Upper lobe of left lung (tissue), 6 donors: ENCODE measurements around the gene OLFML2B. TPM values are rescaled to one million over a fixed set of nuclear protein-coding genes. Genes with fewer than 3 reads are reported as not detected.

ENCODE experiments used
- ATAC-seq, 2 donors: fragments of 200-7000 bp; cut with Tn5 transposase; one replicate each; pipeline ENCODE4 v1.9.1; 2022; ENCODE audit warnings: mild to moderate bottlenecking in 2 of 2, moderate library complexity in 2 of 2; ENCODE audit not compliant: low FRiP score in 2 of 2
- DNase-seq, 2 donors: peaks; one replicate each; pipeline ENCODE4 v3.0.0-alpha.2; 2019 to 2020
- H3K27ac ChIP-seq, 4 donors: fragments of 200-600 bp; sonication (generic); one replicate each; pipeline ENCODE4 v1.5.1; 2016 to 2019
- H3K27me3 ChIP-seq, 4 donors: fragments of 200-600 bp; sonication (generic); one replicate each; pipeline ENCODE4 v1.5.1; 2017 to 2019
- H3K36me3 ChIP-seq, 4 donors: fragments of 200-600 bp; sonication (generic); one replicate each; pipeline ENCODE4 v1.5.1; 2016 to 2019
- H3K4me1 ChIP-seq, 4 donors: fragments of 200-600 bp; sonication (generic); one replicate each; pipeline ENCODE4 v1.5.1; 2018 to 2019
- H3K4me3 ChIP-seq, 4 donors: fragments of 200-600 bp; sonication (generic); one replicate each; pipeline ENCODE4 v1.5.1; 2017 to 2019; ENCODE audit warnings: mild to moderate bottlenecking in 2 of 4, moderate library complexity in 1 of 4
- H3K9me3 ChIP-seq, 4 donors: fragments of 200-600 bp; sonication (generic); one replicate each; pipeline ENCODE4 v1.5.1; 2018 to 2019
- EP300 ChIP-seq, 4 donors: sonication (generic); formaldehyde crosslinking; IDR thresholded peaks; one replicate each; pipeline ENCODE4 v1.5.1; 2017; ENCODE audit warnings: antibody characterized with exemption in 4 of 4, control low read depth in 2 of 4
- POLR2A ChIP-seq, 4 donors: fragments of 450-650 bp; IDR thresholded peaks; one replicate each; pipeline ENCODE4 v1.5.1; 2016 to 2017; ENCODE audit warnings: antibody characterized with exemption in 4 of 4, mild to moderate bottlenecking in 2 of 4
- POLR2AphosphoS5 ChIP-seq, 2 donors: sonication (generic); formaldehyde crosslinking; IDR thresholded peaks; one replicate each; pipeline ENCODE4 v1.5.1; 2017; ENCODE audit warnings: antibody characterized with exemption in 2 of 2
- WGBS, 2 donors: methylation state at CpG; one replicate each; pipeline ENCODE4 v1.1.5; 2017 to 2018; 5-methylcytosine and 5-hydroxymethylcytosine counted together
- total RNA-seq, 6 donors: library from RNA; depleted of rRNA in 4 of 6; stranded (reverse); fragments of >200 nt in 4 of 6; gene quantifications; one replicate each; pipeline versions ENCODE4 v1.1.0 to v1.2.1, GENCODE V29; 2016 to 2021
- TF ChIP-seq, protein P1 (sequence below), 6 experiments: fragments of 450-650 bp in 4 of 6; fragments of 200-600 bp in 2 of 6; sonication (generic) in 2 of 6; IDR thresholded peaks; one replicate each; pipeline ENCODE4 v1.5.1; 2016 to 2019; ENCODE audit warnings: antibody characterized with exemption in 6 of 6
- donor health status: DM: no; HTN: no; CAD: no; lungs with moderate emphysema.
- donor health status: DM: no; HTN: yes; CAD: no; lungs with severe emphysema.

Gene OLFML2B
- total RNA-seq, 6 donors from 2014 or later: 5.1 to 51.3 (median 9.9) TPM

DNA sequence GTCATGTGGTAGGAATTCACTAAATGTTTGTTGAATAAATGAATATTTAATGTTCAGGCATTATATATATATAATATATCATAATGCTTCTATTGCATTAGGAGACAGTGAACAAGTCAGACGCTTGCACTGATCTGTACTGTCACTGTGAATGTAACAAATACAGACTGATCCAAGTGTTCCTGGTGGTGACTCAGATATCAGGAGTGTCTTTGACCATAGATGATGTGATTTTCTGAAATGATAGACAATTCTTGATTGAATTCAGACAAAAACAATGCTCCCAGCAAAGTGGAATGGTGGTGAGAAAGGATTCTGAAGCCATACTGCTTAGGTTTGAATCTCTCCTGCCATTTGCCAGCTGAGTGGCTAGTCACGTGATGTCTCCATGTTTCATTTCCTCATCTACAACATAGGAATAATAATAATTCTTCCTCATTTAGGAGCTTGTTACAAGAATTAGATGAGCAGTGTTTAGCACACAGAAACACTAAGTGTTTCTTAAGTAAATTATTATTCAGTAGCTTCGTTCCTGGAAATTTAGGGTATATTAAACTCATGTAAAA is 71.0 kb downstream of the OLFML2B start:
- H3K36me3 ChIP-seq: no peaks in the 10 kb centered on the region
- peaks cover 0 to 27% (median 12%) of the 10 kb centered on the region in 4 donors for H3K4me1 ChIP-seq
- DNase-seq (no peak), ATAC-seq (no peak)
- TF ChIP-seq EP300 (IDR thresholded peaks at IDR 0.05): no peak
- TF ChIP-seq POLR2A (IDR thresholded peaks at IDR 0.05): no peak
- TF ChIP-seq POLR2AphosphoS5 (IDR thresholded peaks at IDR 0.05): no peak
- TF ChIP-seq, protein P1, sequence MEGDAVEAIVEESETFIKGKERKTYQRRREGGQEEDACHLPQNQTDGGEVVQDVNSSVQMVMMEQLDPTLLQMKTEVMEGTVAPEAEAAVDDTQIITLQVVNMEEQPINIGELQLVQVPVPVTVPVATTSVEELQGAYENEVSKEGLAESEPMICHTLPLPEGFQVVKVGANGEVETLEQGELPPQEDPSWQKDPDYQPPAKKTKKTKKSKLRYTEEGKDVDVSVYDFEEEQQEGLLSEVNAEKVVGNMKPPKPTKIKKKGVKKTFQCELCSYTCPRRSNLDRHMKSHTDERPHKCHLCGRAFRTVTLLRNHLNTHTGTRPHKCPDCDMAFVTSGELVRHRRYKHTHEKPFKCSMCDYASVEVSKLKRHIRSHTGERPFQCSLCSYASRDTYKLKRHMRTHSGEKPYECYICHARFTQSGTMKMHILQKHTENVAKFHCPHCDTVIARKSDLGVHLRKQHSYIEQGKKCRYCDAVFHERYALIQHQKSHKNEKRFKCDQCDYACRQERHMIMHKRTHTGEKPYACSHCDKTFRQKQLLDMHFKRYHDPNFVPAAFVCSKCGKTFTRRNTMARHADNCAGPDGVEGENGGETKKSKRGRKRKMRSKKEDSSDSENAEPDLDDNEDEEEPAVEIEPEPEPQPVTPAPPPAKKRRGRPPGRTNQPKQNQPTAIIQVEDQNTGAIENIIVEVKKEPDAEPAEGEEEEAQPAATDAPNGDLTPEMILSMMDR (IDR thresholded peaks at IDR 0.05): no peak
- 87 to 91% methylated on average over 3 of the region's 3 CpGs for WGBS, 2 donors
- H3K27me3 ChIP-seq: no peaks in the 10 kb centered on the region
- no peaks in the 10 kb centered on the region for H3K9me3 ChIP-seq
- no peak overlapping the region for H3K27ac ChIP-seq
- no peak overlapping the region for H3K4me3 ChIP-seq

DNA sequence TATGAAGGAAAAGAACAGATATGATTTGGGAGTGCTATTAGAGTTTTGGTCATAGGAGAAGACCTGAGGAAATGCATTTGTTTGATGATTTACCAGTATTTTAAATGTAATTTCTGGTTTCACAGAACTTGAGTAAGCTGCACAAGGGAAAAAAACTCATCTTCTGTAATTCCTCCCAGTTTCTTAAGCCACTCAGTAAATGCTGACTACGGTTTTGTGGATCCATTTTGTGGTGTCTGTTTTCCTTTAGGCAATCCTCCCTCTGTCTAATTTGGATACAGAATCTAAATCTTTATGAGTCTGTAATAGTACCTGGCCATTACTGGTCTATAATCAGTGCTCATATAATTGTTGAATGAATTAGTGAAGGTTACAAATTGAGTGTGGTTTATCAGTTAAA is 72.0 kb downstream of the OLFML2B start:
- Histone ChIP-seq H3K27me3 (no peaks in the 10 kb centered on the region), H3K9me3 (no peaks in the 10 kb centered on the region), H3K4me3 (no peak overlapping the region), H3K27ac (no peak overlapping the region), H3K36me3 (no peaks in the 10 kb centered on the region), H3K4me1 (peaks cover 0 to 27% (median 12%) of the 10 kb centered on the region in 4 donors)
- DNase-seq: no peak
- ATAC-seq: no peak
- TF ChIP-seq EP300 (IDR thresholded peaks at IDR 0.05) (no peak), POLR2AphosphoS5 (IDR thresholded peaks at IDR 0.05) (no peak), POLR2A (IDR thresholded peaks at IDR 0.05) (no peak)
- TF ChIP-seq, protein P1 (IDR thresholded peaks at IDR 0.05): no peak
- 93 to 96% methylated on average over 1 of the region's 1 CpG for WGBS, 2 donors

DNA sequence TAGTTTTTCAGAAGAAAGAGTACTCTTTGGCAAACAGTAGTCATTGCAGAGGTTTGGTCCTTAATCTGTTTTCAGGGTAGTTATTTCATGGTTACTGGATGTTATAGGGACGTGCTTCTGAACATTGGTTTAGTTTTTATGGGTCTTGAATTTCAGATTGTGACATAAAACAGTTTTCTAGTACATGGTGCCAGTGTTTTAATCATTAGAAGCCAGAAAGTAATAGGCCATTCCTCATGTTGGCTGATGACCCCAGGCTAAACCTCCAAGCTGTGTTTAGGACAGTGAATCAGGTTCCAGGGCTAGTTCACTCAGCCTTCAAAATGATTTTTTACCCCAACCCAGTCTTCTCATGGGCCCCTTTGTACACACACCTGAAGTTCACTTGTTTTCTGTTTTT is 73.3 kb downstream of the OLFML2B start:
- WGBS, 2 donors: 91 to 100% methylated on average over 1 of the region's 1 CpG
- no peak for TF ChIP-seq POLR2AphosphoS5 (IDR thresholded peaks at IDR 0.05)
- Histone ChIP-seq H3K4me1 (peaks cover 0 to 27% (median 12%) of the 10 kb centered on the region in 4 donors), H3K36me3 (no peaks in the 10 kb centered on the region), H3K9me3 (no peaks in the 10 kb centered on the region), H3K27me3 (no peaks in the 10 kb centered on the region), H3K27ac (no peak overlapping the region), H3K4me3 (no peak overlapping the region)
- no peak for ATAC-seq
- no peak for DNase-seq

DNA sequence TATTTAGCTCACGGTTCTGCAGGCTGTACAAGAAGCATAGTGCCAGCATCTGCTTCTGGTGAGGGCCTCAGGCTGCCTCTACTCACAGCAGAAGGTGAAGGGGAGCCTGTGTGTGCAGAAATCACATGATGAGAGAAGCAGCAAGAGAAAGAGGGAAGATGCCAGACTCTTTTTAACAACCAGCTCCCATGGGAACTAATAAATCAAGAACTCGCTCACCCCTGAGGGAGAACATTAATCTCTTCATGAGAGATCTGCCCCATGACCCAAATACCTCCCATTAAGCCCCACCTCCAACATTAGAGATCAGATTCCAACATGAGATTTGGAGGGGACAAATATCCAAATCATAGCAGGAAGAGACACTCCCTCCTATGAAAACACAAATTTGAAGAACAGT is 74.1 kb downstream of the OLFML2B start:
- no peak for ATAC-seq
- Histone ChIP-seq H3K27ac (no peak overlapping the region), H3K36me3 (peaks cover 0 to 6% (median 0%) of the 10 kb centered on the region in 4 donors), H3K27me3 (no peaks in the 10 kb centered on the region), H3K4me1 (peaks cover 0 to 27% (median 11%) of the 10 kb centered on the region in 4 donors), H3K4me3 (no peak overlapping the region), H3K9me3 (no peaks in the 10 kb centered on the region)
- DNase-seq: no peak
- WGBS, 2 donors: 83 to 89% methylated on average over 2 of the region's 2 CpGs
- TF ChIP-seq, protein P1 (IDR thresholded peaks at IDR 0.05): no peak
- no peak for TF ChIP-seq POLR2AphosphoS5 (IDR thresholded peaks at IDR 0.05)
- no peak for TF ChIP-seq POLR2A (IDR thresholded peaks at IDR 0.05)
- no peak for TF ChIP-seq EP300 (IDR thresholded peaks at IDR 0.05)

DNA sequence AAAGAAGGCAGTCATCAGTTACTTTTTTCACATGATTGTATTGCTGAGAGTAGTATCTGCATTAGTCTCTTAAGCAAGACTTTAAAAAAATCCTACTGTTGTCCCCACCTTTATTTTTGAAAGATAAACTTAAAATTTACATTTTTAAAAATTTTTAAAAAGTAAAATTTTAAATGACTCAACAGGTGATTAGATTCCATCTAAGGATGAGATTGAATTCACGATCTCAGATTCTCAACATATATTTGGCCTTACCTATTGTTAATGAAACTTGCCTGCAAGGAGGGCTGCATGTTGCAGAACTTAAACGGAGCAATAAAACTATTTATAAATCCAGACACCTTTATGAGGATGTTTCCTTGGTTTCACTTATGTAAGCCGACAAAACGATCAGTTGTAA is 75.2 kb downstream of the OLFML2B start:
- Histone ChIP-seq H3K9me3 (no peaks in the 10 kb centered on the region), H3K27me3 (no peaks in the 10 kb centered on the region), H3K36me3 (peaks cover 0 to 14% (median 0%) of the 10 kb centered on the region in 4 donors), H3K27ac (no peak overlapping the region), H3K4me1 (peaks cover 0 to 16% (median 2%) of the 10 kb centered on the region in 4 donors), H3K4me3 (no peak overlapping the region)
- TF ChIP-seq POLR2A (IDR thresholded peaks at IDR 0.05) (no peak), POLR2AphosphoS5 (IDR thresholded peaks at IDR 0.05) (no peak), EP300 (IDR thresholded peaks at IDR 0.05) (no peak)
- TF ChIP-seq, protein P1 (IDR thresholded peaks at IDR 0.05): no peak
- WGBS, 2 donors: 29 to 35% methylated on average over 4 of the region's 4 CpGs
- no peak for DNase-seq
- ATAC-seq: no peak
